Suprapubic skin (tissue), 4 donors: ENCODE data around the gene MCF2L. TPM values are rescaled to one million over a fixed set of nuclear protein-coding genes. Genes with fewer than 3 reads are reported as not detected.
A peak's percentile ranks its signal among the peaks of the same experiment; 100 is the strongest.

Experiments
- DNase-seq, 2 donors: peaks; one replicate each; pipeline ENCODE4 v3.0.0-alpha.2; 2019; ENCODE audit warnings: low spot score in 2 of 2
- H3K27ac ChIP-seq: fragments of 200-600 bp; sonication (generic); one replicate; pipeline ENCODE4 v1.5.1; 2019
- H3K27me3 ChIP-seq: fragments of 200-600 bp; sonication (generic); one replicate; pipeline ENCODE4 v1.5.1; 2019
- H3K36me3 ChIP-seq: fragments of 200-600 bp; sonication (generic); one replicate; pipeline ENCODE4 v1.5.1; 2019
- H3K4me1 ChIP-seq: fragments of 200-600 bp; sonication (generic); one replicate; pipeline ENCODE4 v1.5.1; 2019
- H3K4me3 ChIP-seq: fragments of 200-600 bp; sonication (generic); one replicate; pipeline ENCODE4 v1.5.1; 2019; ENCODE audit warnings: mild to moderate bottlenecking
- H3K9me3 ChIP-seq: fragments of 200-600 bp; sonication (generic); one replicate; pipeline ENCODE4 v1.5.1; 2019
- CTCF ChIP-seq, 2 donors: fragments of 200-600 bp in 1 of 2; fragments of 450-650 bp in 1 of 2; sonication (generic) in 1 of 2; IDR thresholded peaks; one replicate each; pipeline ENCODE4 v1.5.1; 2016 to 2019; ENCODE audit warnings: antibody characterized with exemption in 2 of 2, mild to moderate bottlenecking in 1 of 2, moderate library complexity in 1 of 2
- EP300 ChIP-seq: sonication (generic); formaldehyde crosslinking; IDR thresholded peaks from one replicate; pipeline ENCODE4 v1.6.1; 2017; ENCODE audit warnings: antibody characterized with exemption
- POLR2A ChIP-seq, 2 donors: fragments of 450-650 bp; IDR thresholded peaks; one replicate each; pipeline ENCODE4 v1.6.1; 2017; ENCODE audit warnings: antibody characterized with exemption in 2 of 2, mild to moderate bottlenecking in 2 of 2, moderate library complexity in 2 of 2
- POLR2AphosphoS5 ChIP-seq, 3 donors: sonication (generic); formaldehyde crosslinking; IDR thresholded peaks; one replicate each; pipeline ENCODE4 v1.6.1; 2017; ENCODE audit warnings: antibody characterized with exemption in 3 of 3
- WGBS: methylation state at CpG from one replicate; pipeline ENCODE4 v1.1.5; 2018; 5-methylcytosine and 5-hydroxymethylcytosine counted together
- total RNA-seq, 4 donors: library from RNA; depleted of rRNA; stranded (reverse); fragments of >200 nt; gene quantifications; one replicate each; pipeline ENCODE4 v1.1.0, GENCODE V29; 2016

The MCF2L gene
- total RNA-seq, 4 donors from 2014 or later = 25.4 to 144 (median 50.0) TPM

DNA sequence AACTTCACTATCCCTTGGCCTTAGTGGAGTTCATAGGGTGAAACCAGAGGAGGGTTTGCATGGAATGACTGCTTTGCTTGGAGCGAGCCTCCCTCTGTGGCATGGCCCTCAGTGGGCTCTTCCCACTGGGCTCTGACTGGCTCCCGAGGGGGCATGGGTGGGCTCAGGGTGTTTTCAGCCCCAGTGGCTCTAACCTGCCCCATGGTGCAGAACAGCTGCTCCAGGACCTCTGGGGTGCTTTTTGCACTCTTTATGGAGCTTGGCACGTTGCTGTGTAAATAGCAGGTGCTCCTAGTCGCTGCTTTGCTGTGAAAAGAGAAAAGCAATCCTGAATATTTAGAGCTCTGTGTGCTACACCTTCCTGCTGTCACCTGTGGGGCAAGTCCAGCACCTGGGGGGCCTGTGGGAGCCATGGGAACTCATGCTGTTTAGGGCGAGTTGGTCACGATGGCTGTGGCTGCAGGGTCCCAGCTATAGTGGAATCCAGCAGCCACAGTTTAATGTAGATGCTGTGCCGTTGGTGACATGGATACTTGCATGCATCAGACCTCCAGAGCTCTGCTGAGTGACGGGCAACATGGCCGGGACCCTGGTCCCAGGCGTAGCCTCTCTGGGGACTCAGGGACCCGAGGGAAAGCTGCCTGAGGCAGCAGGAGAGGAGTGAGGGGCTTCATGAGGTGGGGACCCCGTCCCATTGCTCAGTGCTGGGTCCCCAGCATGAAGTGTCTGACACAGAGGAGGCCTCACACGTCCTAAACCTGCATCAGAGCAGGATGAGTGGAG lies 14.3 kb upstream of the MCF2L start:
- Histone ChIP-seq H3K4me1 (peaks cover 2% of the 10 kb centered on the region), H3K27me3 (peaks cover 3% of the 10 kb centered on the region), H3K27ac (no peak overlapping the region), H3K4me3 (no peak overlapping the region), H3K9me3 (no peaks in the 10 kb centered on the region), H3K36me3 (no peaks in the 10 kb centered on the region)
- DNase-seq = peak in 1 of 2 donors; percentile 47
- WGBS = 91% methylated on average over 9 of the region's 13 CpGs
- TF ChIP-seq EP300 (no peak), POLR2AphosphoS5 (IDR thresholded peaks at IDR 0.05) (no peak), POLR2A (IDR thresholded peaks at IDR 0.05) (no peak), CTCF (IDR thresholded peaks at IDR 0.05) (no peak)

- H3K36me3 ChIP-seq = no peaks in the 10 kb centered on the region
- WGBS = 78% methylated on average over 15 of the region's 15 CpGs
- TF ChIP-seq EP300 (no peak), POLR2AphosphoS5 (IDR thresholded peaks at IDR 0.05) (no peak), POLR2A (IDR thresholded peaks at IDR 0.05) (no peak), CTCF (IDR thresholded peaks at IDR 0.05) (no peak)
- peaks cover 5% of the 10 kb centered on the region for H3K4me1 ChIP-seq
- H3K9me3 ChIP-seq = no peaks in the 10 kb centered on the region
- peaks cover 3% of the 10 kb centered on the region for H3K27me3 ChIP-seq
- H3K4me3 ChIP-seq = no peak overlapping the region
- H3K27ac ChIP-seq = no peak overlapping the region
- peak; percentile 36 to 53 for DNase-seq
Observed at GRCh38 chr13:112955271-112955937, 13.6 kb upstream of the MCF2L start.

GRCh38 chr13:112955956-112956355 lies 13.1 kb upstream of the MCF2L start:
- no peak overlapping the region for H3K27ac ChIP-seq
- WGBS = 82% methylated on average over 11 of the region's 11 CpGs

GRCh38 chr13:112956571-112957294 lies 12.3 kb upstream of the MCF2L start:
- no peak overlapping the region for H3K4me3 ChIP-seq
- no peak overlapping the region for H3K27ac ChIP-seq
- no peaks in the 10 kb centered on the region for H3K36me3 ChIP-seq
- WGBS = 83% methylated on average over 15 of the region's 19 CpGs
- peak; percentile 36 to 56 for DNase-seq
- H3K27me3 ChIP-seq = peaks cover 3% of the 10 kb centered on the region
- no peak for TF ChIP-seq CTCF (IDR thresholded peaks at IDR 0.05)
- H3K4me1 ChIP-seq = peaks cover 5% of the 10 kb centered on the region
- H3K9me3 ChIP-seq = no peaks in the 10 kb centered on the region

More at GRCh38 chr13:112955956-112956355, 13.1 kb upstream of the MCF2L start:
- Histone ChIP-seq H3K27me3 (peaks cover 3% of the 10 kb centered on the region), H3K36me3 (no peaks in the 10 kb centered on the region), H3K9me3 (no peaks in the 10 kb centered on the region), H3K4me1 (peaks cover 5% of the 10 kb centered on the region), H3K4me3 (no peak overlapping the region)
- DNase-seq = peak in 1 of 2 donors; percentile 56
- no peak for TF ChIP-seq CTCF (IDR thresholded peaks at IDR 0.05)
- no peak for TF ChIP-seq POLR2AphosphoS5 (IDR thresholded peaks at IDR 0.05)
- TF ChIP-seq EP300 = no peak
- TF ChIP-seq POLR2A (IDR thresholded peaks at IDR 0.05) = no peak

GRCh38 chr13:112957295-112957677 lies 11.7 kb upstream of the MCF2L start:
- H3K4me3 ChIP-seq = no peak overlapping the region
- whole genome bisulfite sequencing = 83% methylated on average over 12 of the region's 12 CpGs
- TF ChIP-seq POLR2A (IDR thresholded peaks at IDR 0.05) = no peak
- peaks cover 3% of the 10 kb centered on the region for H3K27me3 ChIP-seq
- H3K4me1 ChIP-seq = peaks cover 5% of the 10 kb centered on the region
- peak in 1 of 2 donors; percentile 44 for DNase-seq
- H3K36me3 ChIP-seq = no peaks in the 10 kb centered on the region
- no peak overlapping the region for H3K27ac ChIP-seq
- no peaks in the 10 kb centered on the region for H3K9me3 ChIP-seq
